Measurements from ENCODE around the gene CDH4. TPM values are rescaled to one million over a fixed set of nuclear protein-coding genes. Genes with fewer than 3 reads are reported as not detected.

Gene CDH4
- total RNA-seq, 1 experiment from 2014 or later: 25.0 TPM

GRCh38 chr20:61918548-61918947 is 666.5 kb downstream of the CDH4 start:
- Mint-ChIP-seq H3K4me3 (ENCODE audit: unreplicated experiment) (no peak overlapping the region), H3K4me1 (ENCODE audit: insufficient read depth, unreplicated experiment) (no peaks in the 10 kb centered on the region), H3K36me3 (ENCODE audit: insufficient read depth, unreplicated experiment) (no peaks in the 10 kb centered on the region), H3K27me3 (ENCODE audit: insufficient read depth, unreplicated experiment) (no peaks in the 10 kb centered on the region), H3K9me3 (ENCODE audit: unreplicated experiment) (no peaks in the 10 kb centered on the region), H3K27ac (ENCODE audit: low read depth, unreplicated experiment) (no peak overlapping the region)
- TF ChIP-seq, protein P1, sequence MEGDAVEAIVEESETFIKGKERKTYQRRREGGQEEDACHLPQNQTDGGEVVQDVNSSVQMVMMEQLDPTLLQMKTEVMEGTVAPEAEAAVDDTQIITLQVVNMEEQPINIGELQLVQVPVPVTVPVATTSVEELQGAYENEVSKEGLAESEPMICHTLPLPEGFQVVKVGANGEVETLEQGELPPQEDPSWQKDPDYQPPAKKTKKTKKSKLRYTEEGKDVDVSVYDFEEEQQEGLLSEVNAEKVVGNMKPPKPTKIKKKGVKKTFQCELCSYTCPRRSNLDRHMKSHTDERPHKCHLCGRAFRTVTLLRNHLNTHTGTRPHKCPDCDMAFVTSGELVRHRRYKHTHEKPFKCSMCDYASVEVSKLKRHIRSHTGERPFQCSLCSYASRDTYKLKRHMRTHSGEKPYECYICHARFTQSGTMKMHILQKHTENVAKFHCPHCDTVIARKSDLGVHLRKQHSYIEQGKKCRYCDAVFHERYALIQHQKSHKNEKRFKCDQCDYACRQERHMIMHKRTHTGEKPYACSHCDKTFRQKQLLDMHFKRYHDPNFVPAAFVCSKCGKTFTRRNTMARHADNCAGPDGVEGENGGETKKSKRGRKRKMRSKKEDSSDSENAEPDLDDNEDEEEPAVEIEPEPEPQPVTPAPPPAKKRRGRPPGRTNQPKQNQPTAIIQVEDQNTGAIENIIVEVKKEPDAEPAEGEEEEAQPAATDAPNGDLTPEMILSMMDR (IDR thresholded peaks at IDR 0.05; ENCODE audit: unreplicated experiment): no peak
- intact Hi-C loops (cut with micrococcal nuclease): no loop called here
- ChIA-PET CTCF (no interaction called here), POLR2A (no interaction called here)
- no peak for DNase-seq (ENCODE audit: unreplicated experiment)
- BruUV-seq (replicated peaks): no TSS peak

DNA sequence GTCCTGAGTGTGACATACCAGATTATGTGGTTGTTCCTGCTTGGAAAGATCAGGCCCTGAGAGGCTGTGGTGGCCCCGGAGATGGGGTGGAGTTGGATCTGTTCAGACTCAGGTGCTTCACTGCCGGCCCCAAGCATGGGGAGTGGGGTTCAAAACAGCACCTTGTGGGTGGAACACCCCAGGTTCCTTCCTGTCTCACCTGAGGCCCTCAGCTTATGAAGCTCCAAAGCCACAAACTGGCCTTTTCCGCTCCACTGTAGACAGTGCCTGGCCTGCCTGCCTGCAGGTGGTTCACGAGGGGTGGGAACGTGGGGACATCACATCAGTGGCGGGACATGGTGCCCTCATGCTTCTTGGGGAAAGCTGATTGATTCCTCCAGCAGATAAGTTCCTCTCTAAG is 667.2 kb downstream of the CDH4 start:
- ChIA-PET CTCF (no interaction called here), POLR2A (interaction anchor here (0.7 kb wide), 1 partner anchor 46 kb away, joined by 3 read pairs; no protein-coding TSS in a partner anchor)
- Mint-ChIP-seq H3K4me3 (ENCODE audit: unreplicated experiment) (no peak overlapping the region), H3K9me3 (ENCODE audit: unreplicated experiment) (no peaks in the 10 kb centered on the region), H3K36me3 (ENCODE audit: insufficient read depth, unreplicated experiment) (no peaks in the 10 kb centered on the region), H3K27me3 (ENCODE audit: insufficient read depth, unreplicated experiment) (no peaks in the 10 kb centered on the region), H3K4me1 (ENCODE audit: insufficient read depth, unreplicated experiment) (no peaks in the 10 kb centered on the region), H3K27ac (ENCODE audit: low read depth, unreplicated experiment) (no peak overlapping the region)
- TF ChIP-seq, protein P1 (IDR thresholded peaks at IDR 0.05; ENCODE audit: unreplicated experiment): no peak
- no peak for DNase-seq (ENCODE audit: unreplicated experiment)
- no TSS peak for BruUV-seq (replicated peaks)
- intact Hi-C loops (cut with micrococcal nuclease): no loop called here

GRCh38 chr20:61919675-61920365 is 667.8 kb downstream of the CDH4 start:
- TF ChIP-seq, protein P1 (IDR thresholded peaks at IDR 0.05; ENCODE audit: unreplicated experiment): no peak
- intact Hi-C loops (cut with micrococcal nuclease): no loop called here
- DNase-seq (ENCODE audit: unreplicated experiment): no peak
- Mint-ChIP-seq H3K4me3 (ENCODE audit: unreplicated experiment) (no peak overlapping the region), H3K9me3 (ENCODE audit: unreplicated experiment) (no peaks in the 10 kb centered on the region), H3K36me3 (ENCODE audit: insufficient read depth, unreplicated experiment) (no peaks in the 10 kb centered on the region), H3K27me3 (ENCODE audit: insufficient read depth, unreplicated experiment) (no peaks in the 10 kb centered on the region), H3K4me1 (ENCODE audit: insufficient read depth, unreplicated experiment) (no peaks in the 10 kb centered on the region), H3K27ac (ENCODE audit: low read depth, unreplicated experiment) (no peak overlapping the region)
- ChIA-PET CTCF (no interaction called here), POLR2A (interaction anchor here (0.7 kb wide), 1 partner anchor 47 kb away, joined by 3 read pairs; no protein-coding TSS in a partner anchor)
- BruUV-seq (replicated peaks): no TSS peak

GRCh38 chr20:61922411-61922810 is 670.4 kb downstream of the CDH4 start:
- no TSS peak for BruUV-seq (replicated peaks)

More at GRCh38 chr20:61922411-61922810, 670.4 kb downstream of the CDH4 start:
- ChIA-PET POLR2A (no interaction called here), CTCF (interaction anchor here (0.6 to 1.2 kb wide), 3 partner anchors 7 to 820 kb away, joined by 3 read pairs; no protein-coding TSS in a partner anchor)
- H3K36me3 Mint-ChIP-seq (ENCODE audit: insufficient read depth, unreplicated experiment): no peaks in the 10 kb centered on the region
- no peaks in the 10 kb centered on the region for H3K9me3 Mint-ChIP-seq (ENCODE audit: unreplicated experiment)
- H3K27me3 Mint-ChIP-seq (ENCODE audit: insufficient read depth, unreplicated experiment): no peaks in the 10 kb centered on the region
- H3K4me3 Mint-ChIP-seq (ENCODE audit: unreplicated experiment): no peak overlapping the region
- peaks cover 9% of the 10 kb centered on the region for H3K4me1 Mint-ChIP-seq (ENCODE audit: insufficient read depth, unreplicated experiment)
- no peak overlapping the region for H3K27ac Mint-ChIP-seq (ENCODE audit: low read depth, unreplicated experiment)
- intact Hi-C loops (cut with micrococcal nuclease): no loop called here
- TF ChIP-seq, protein P1 (IDR thresholded peaks at IDR 0.05; ENCODE audit: unreplicated experiment): no peak
- no peak for DNase-seq (ENCODE audit: unreplicated experiment)

Measured in MCF 10A (cell line).